ENCODE results near the gene STK11.

STK11 gene

GRCh38 chr19:1266916-1267476, 61.4 kb downstream of the STK11 start:
- Histone ChIP-seq H4K20me1 (peaks cover 26 to 87% (median 54%) of the 10 kb centered on the region in 11 experiments), H3K27me3 (no peaks in the 10 kb centered on the region; a peak in 3 of 22 replicates), H3K27ac (peak overlapping the region in 10 of 11 experiments; percentile 22 to 74 (median 60); a peak in 19 of 22 replicates), H3K9ac (peak overlapping the region; percentile 50 to 100 (median 74)), H3K4me3 (peak overlapping the region; percentile 51 to 75 (median 62)), H3K9me3 (replicated peaks in 1 of 11) (no peaks in the 10 kb centered on the region), H3K36me3 (peaks cover 15 to 21% (median 18%) of the 10 kb centered on the region in 11 experiments), H3K4me2 (peak overlapping the region; percentile 93 to 100 (median 98)), H3K4me1 (peaks cover 79 to 92% (median 89%) of the 10 kb centered on the region in 10 experiments)
- TF ChIP-seq Cebpa-rat (IDR thresholded peaks at IDR 0.05), result no peak

GRCh38 chr19:1267477-1268225, 62.1 kb downstream of the STK11 start:
- peaks cover 32 to 91% (median 61%) of the 10 kb centered on the region in 11 experiments for H4K20me1 ChIP-seq
- peaks cover 79 to 91% (median 89%) of the 10 kb centered on the region in 10 experiments for H3K4me1 ChIP-seq
- no peaks in the 10 kb centered on the region for H3K9me3 ChIP-seq (replicated peaks in 1 of 11)
- H3K4me2 ChIP-seq, result peak overlapping the region; percentile 93 to 100 (median 98)
- peak overlapping the region in 9 of 11 experiments; percentile 59 to 100 (median 99); a peak in 17 of 22 replicates for H3K9ac ChIP-seq
- peaks cover 21 to 28% (median 24%) of the 10 kb centered on the region in 11 experiments for H3K36me3 ChIP-seq
- H3K4me3 ChIP-seq, result peak overlapping the region in 9 of 10 experiments; percentile 51 to 75 (median 63); a peak in 14 of 20 replicates
- H3K27me3 ChIP-seq, result no peaks in the 10 kb centered on the region; a peak in 3 of 22 replicates
- TF ChIP-seq Cebpa-rat (IDR thresholded peaks at IDR 0.05), result peak in 2 of 11 experiments; percentile 48 to 53; a peak in 3 of 22 replicates
- peak overlapping the region in 5 of 11 experiments; percentile 3 to 58 (median 18); a peak in 2 of 22 replicates for H3K27ac ChIP-seq

GRCh38 chr19:1268226-1269064, 62.9 kb downstream of the STK11 start:
- Histone ChIP-seq H3K36me3 (peaks cover 29 to 36% (median 32%) of the 10 kb centered on the region in 11 experiments), H3K9me3 (replicated peaks in 1 of 11) (no peaks in the 10 kb centered on the region), H3K27me3 (no peaks in the 10 kb centered on the region; a peak in 3 of 22 replicates), H3K27ac (peak overlapping the region in 8 of 11 experiments; percentile 3 to 100 (median 99); a peak in 9 of 22 replicates), H3K4me1 (peaks cover 79 to 91% (median 88%) of the 10 kb centered on the region in 10 experiments), H3K4me2 (peak overlapping the region; percentile 93 to 100 (median 98)), H3K4me3 (peak overlapping the region in 6 of 10 experiments; percentile 22 to 75 (median 54); a peak in 7 of 20 replicates), H4K20me1 (peaks cover 40 to 91% (median 69%) of the 10 kb centered on the region in 11 experiments), H3K9ac (peak overlapping the region in 8 of 11 experiments; percentile 74 to 100 (median 99); a peak in 19 of 22 replicates)
- no peak for TF ChIP-seq Cebpa-rat (IDR thresholded peaks at IDR 0.05)

- H3K9ac ChIP-seq, result peak within 1 kb of the TSS; percentile 98 to 100 (median 99)
- H3K4me1 ChIP-seq, result peaks cover 78 to 91% (median 88%) of the 10 kb centered on the region in 10 experiments
- H3K4me3 ChIP-seq, result peak within 1 kb of the TSS; percentile 70 to 89 (median 76)
- peak within 1 kb of the TSS; percentile 98 to 100 (median 99) for H3K4me2 ChIP-seq
- peak within 1 kb of the TSS; percentile 98 to 100 (median 99) for H3K27ac ChIP-seq
- peaks cover 36 to 42% (median 39%) of the 10 kb centered on the region in 11 experiments for H3K36me3 ChIP-seq
- H4K20me1 ChIP-seq, result peaks cover 46 to 91% (median 70%) of the 10 kb centered on the region in 11 experiments
- H3K27me3 ChIP-seq, result no peaks in the 10 kb centered on the region; a peak in 3 of 22 replicates
- H3K9me3 ChIP-seq (replicated peaks in 1 of 11), result no peaks in the 10 kb centered on the region
- TF ChIP-seq Cebpa-rat (IDR thresholded peaks at IDR 0.05), result no peak
Observed at GRCh38 chr19:1269065-1269477, 63.5 kb downstream of the STK11 start, which contains the start of gene CIRBP. Gene CIRBP (plus strand): TSS chr19:1269332. CDS start chr19:1270934, 1,602 bp downstream.

GRCh38 chr19:1269478-1270212, 64.1 kb downstream of the STK11 start:
- H3K4me3 ChIP-seq, result peak overlapping the region; percentile 70 to 89 (median 76)
- H3K27me3 ChIP-seq, result no peaks in the 10 kb centered on the region; a peak in 3 of 22 replicates
- peak overlapping the region; percentile 93 to 100 (median 99) for H3K4me2 ChIP-seq
- H3K4me1 ChIP-seq, result peaks cover 78 to 91% (median 88%) of the 10 kb centered on the region in 10 experiments
- H3K9me3 ChIP-seq (replicated peaks in 1 of 11), result no peaks in the 10 kb centered on the region
- H3K27ac ChIP-seq, result peak overlapping the region; percentile 98 to 100 (median 99)
- peaks cover 52 to 91% (median 70%) of the 10 kb centered on the region in 11 experiments for H4K20me1 ChIP-seq
- peak overlapping the region; percentile 98 to 100 (median 99) for H3K9ac ChIP-seq
- TF ChIP-seq Cebpa-rat (IDR thresholded peaks at IDR 0.05), result no peak
- peaks cover 41 to 48% (median 44%) of the 10 kb centered on the region in 11 experiments for H3K36me3 ChIP-seq

- H3K9ac ChIP-seq, result peak overlapping the region; percentile 98 to 100 (median 99)
- H3K9me3 ChIP-seq (replicated peaks in 1 of 11), result no peaks in the 10 kb centered on the region
- no peak for TF ChIP-seq Cebpa-rat (IDR thresholded peaks at IDR 0.05)
- H3K4me1 ChIP-seq, result peaks cover 76 to 89% (median 86%) of the 10 kb centered on the region in 10 experiments
- H3K4me2 ChIP-seq, result peak overlapping the region; percentile 93 to 100 (median 99)
- peaks cover 56 to 88% (median 68%) of the 10 kb centered on the region in 11 experiments for H4K20me1 ChIP-seq
- no peaks in the 10 kb centered on the region; a peak in 3 of 22 replicates for H3K27me3 ChIP-seq
- H3K27ac ChIP-seq, result peak overlapping the region; percentile 98 to 100 (median 99)
- H3K36me3 ChIP-seq, result peaks cover 46 to 52% (median 49%) of the 10 kb centered on the region in 11 experiments
- H3K4me3 ChIP-seq, result peak overlapping the region; percentile 70 to 89 (median 76)
Observed at GRCh38 chr19:1270213-1270853, 64.8 kb downstream of the STK11 start.

GRCh38 chr19:1270854-1271527, 65.4 kb downstream of the STK11 start:
- no peak for TF ChIP-seq Cebpa-rat (IDR thresholded peaks at IDR 0.05)

More at GRCh38 chr19:1270854-1271527, 65.4 kb downstream of the STK11 start:
- Histone ChIP-seq H3K9ac (peak overlapping the region; percentile 98 to 100 (median 99)), H3K27ac (peak overlapping the region in 10 of 11 experiments; percentile 98 to 100 (median 99); a peak in 20 of 22 replicates), H3K9me3 (replicated peaks in 1 of 11) (no peaks in the 10 kb centered on the region), H4K20me1 (peaks cover 56 to 85% (median 65%) of the 10 kb centered on the region in 11 experiments), H3K4me3 (peak overlapping the region; percentile 70 to 89 (median 76)), H3K36me3 (peaks cover 46 to 52% (median 49%) of the 10 kb centered on the region in 11 experiments), H3K27me3 (no peaks in the 10 kb centered on the region; a peak in 3 of 22 replicates), H3K4me2 (peak overlapping the region; percentile 93 to 100 (median 99)), H3K4me1 (peaks cover 69 to 83% (median 80%) of the 10 kb centered on the region in 10 experiments)

Data from BLaER1 treated with 17β-estradiol and CSF1 and Interleukin-3, amounts not matched to agents 10 nM and 100 nM (cell line).